ENCODE data around the gene RNF223. TPM values are rescaled to one million over a fixed set of nuclear protein-coding genes. Genes with fewer than 3 reads are reported as not detected.

The RNF223 gene
- total and polyA plus RNA-seq, 2 experiments from 2014 or later: not detected

DNA sequence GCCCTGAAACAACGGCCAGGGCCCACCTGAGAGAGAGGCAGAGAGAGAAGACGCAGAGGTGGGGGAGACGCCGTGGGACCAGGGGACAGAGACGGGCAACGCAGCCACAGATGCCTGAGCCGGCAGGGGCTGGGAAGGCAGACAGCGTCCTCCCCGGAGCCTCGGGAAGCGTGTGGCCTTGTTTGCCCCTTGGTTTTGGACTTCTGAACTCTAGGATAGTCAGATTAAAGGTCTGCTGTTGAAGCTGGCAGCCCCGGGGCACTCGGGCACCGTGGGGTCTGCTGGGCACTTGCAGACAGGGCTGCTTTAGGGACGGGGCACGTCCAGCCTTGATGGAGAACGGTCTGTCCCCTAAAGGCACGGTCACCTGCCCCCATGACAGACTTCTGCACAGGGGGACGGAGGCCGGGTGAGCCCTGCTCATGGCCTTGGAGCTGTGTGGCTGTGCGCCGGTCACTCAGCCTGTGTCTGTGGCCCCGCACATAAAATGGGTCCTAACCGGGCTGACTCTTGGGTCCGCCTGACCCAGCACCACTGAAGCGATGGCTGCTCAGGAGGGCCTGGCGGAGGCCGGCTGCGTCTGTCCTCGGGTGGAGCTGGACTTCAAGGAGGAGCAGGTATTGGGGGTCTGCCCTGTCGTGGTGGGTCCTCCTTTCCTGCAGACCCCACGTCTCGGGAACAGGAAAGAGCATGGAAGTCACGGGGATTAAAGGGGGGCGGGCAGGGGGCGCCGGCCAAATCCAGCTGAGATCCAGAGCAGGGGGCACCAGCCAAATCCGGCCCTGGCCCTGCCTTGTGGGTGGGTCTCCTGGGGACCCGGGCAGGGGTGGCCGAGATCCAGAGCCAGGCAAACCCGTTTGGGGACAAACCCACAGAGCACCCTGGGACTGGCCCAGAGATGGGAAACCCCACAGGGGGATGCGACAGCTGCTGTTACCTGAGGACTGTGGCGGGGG is 9.6 kb upstream of the RNF223 start:
- H3K9me2 ChIP-seq (ENCODE audit: insufficient read depth): no peaks in the 10 kb centered on the region
- H2AFZ ChIP-seq: no peak overlapping the region
- H3K4me1 ChIP-seq (ENCODE audit: insufficient read depth): no peaks in the 10 kb centered on the region
- no peak overlapping the region for H3K4me3 ChIP-seq
- H3K9me3 ChIP-seq (ENCODE audit: low read depth): no peaks in the 10 kb centered on the region
- in situ Hi-C loops (cut with MboI): no loop called here
- H3K9ac ChIP-seq: no peak overlapping the region
- H3K27me3 ChIP-seq (replicated peaks; ENCODE audit: insufficient read depth): no peaks in the 10 kb centered on the region
- no peaks in the 10 kb centered on the region for H3K79me2 ChIP-seq (ENCODE audit: insufficient read depth)
- H4K20me1 ChIP-seq (ENCODE audit: insufficient read depth): no peaks in the 10 kb centered on the region
- H3K4me2 ChIP-seq (ENCODE audit: unreplicated experiment): no peak overlapping the region
- DNase-seq: no peak
- no peaks in the 10 kb centered on the region for H3F3A ChIP-seq (ENCODE audit: insufficient read depth)
- WGBS, 2 experiments (ENCODE audit: low coverage in 1 of 2, low lambda C conversion rate in 2 of 2, missing lambda C conversion rate in 2 of 2): 89 to 91% methylated on average over 36 to 43 of the region's 43 CpGs
- no peak for TF ChIP-seq EZH2phosphoT487 (IDR thresholded peaks at IDR 0.05; ENCODE audit: insufficient read depth, low read depth)
- TF ChIP-seq EZH2 (IDR thresholded peaks at IDR 0.05; ENCODE audit: insufficient read depth, poor library complexity, severe bottlenecking): no peak
- no peaks in the 10 kb centered on the region for H3K36me3 ChIP-seq (ENCODE audit: low read depth)
- H3K27ac ChIP-seq: no peak overlapping the region

DNA sequence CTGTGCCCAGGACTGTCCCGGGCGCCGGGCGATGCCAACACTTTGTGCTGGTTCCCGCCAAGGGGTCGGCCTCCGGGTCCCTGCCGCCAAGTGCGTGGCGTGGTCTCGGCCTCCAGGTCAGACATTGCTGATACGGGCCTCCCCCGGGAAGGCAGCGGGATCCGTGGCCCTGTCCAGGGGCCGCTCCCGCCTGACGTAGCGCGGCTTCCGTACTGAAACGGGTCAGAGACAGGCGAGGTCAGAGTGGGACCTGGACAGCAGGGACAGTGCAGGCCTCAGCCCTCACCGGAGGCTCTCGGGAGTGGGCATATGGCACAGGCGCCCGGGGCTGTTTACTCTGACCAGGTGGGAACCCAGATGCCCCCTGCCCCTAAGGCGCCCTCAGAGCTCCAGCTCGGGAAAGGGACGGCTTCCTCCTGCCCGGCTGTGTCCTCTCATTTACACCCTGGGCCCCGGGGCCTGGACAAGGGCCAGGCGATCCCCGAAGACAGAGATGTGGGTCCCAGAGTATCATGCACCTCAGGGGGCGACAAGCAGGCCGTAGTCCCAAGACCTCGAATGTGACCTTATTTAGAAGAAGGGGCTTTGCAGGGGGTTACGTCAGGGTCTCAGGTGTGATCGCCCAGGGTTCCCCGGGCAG is 8.8 kb upstream of the RNF223 start:
- DNase-seq: no peak
- Histone ChIP-seq H3K9me3 (ENCODE audit: low read depth) (no peaks in the 10 kb centered on the region), H3K4me2 (ENCODE audit: unreplicated experiment) (no peak overlapping the region), H3K9ac (no peak overlapping the region), H2AFZ (no peak overlapping the region), H3K4me3 (no peak overlapping the region), H3K36me3 (ENCODE audit: low read depth) (no peaks in the 10 kb centered on the region), H3K27me3 (replicated peaks; ENCODE audit: insufficient read depth) (no peaks in the 10 kb centered on the region), H3K4me1 (ENCODE audit: insufficient read depth) (no peaks in the 10 kb centered on the region), H3F3A (ENCODE audit: insufficient read depth) (no peaks in the 10 kb centered on the region), H4K20me1 (ENCODE audit: insufficient read depth) (no peaks in the 10 kb centered on the region), H3K9me2 (ENCODE audit: insufficient read depth) (no peaks in the 10 kb centered on the region), H3K27ac (no peak overlapping the region), H3K79me2 (ENCODE audit: insufficient read depth) (no peaks in the 10 kb centered on the region)
- in situ Hi-C loops (cut with MboI): no loop called here
- TF ChIP-seq EZH2phosphoT487 (IDR thresholded peaks at IDR 0.05; ENCODE audit: insufficient read depth, low read depth) (no peak), EZH2 (IDR thresholded peaks at IDR 0.05; ENCODE audit: insufficient read depth, poor library complexity, severe bottlenecking) (no peak)
- WGBS, 2 experiments (ENCODE audit: low coverage in 1 of 2, low lambda C conversion rate in 2 of 2, missing lambda C conversion rate in 2 of 2): 93 to 96% methylated on average over 36 to 37 of the region's 40 CpGs

DNA sequence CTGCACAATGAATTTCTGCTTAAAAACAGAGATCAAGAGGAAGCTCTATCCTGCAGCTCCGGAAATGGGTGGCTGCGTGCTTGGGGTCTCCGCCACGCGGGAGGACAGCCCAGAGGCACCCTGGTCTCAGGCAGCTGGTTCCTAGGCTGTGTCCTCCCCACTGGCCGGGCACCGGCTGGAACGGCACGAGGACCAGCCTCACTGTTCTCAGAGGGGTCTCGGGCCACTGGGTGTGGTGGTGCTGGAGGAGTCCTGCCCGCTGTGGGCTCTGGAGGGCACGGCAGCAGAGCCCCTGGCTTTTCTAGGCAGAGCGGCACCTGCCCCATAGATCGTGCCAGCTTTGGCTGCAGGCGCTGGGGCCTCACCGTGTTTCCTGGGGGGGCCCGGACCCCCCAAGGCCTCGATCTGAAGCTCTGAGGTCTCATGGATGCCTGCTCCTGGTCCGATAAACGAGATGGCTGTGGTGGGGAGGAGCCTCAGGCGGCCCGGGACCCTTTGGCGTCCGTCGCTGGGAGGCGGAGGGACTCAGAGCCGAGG is 8.2 kb upstream of the RNF223 start:
- H3K4me2 ChIP-seq (ENCODE audit: unreplicated experiment): no peak overlapping the region
- no peak overlapping the region for H3K9ac ChIP-seq
- no peaks in the 10 kb centered on the region for H3K9me3 ChIP-seq (ENCODE audit: low read depth)
- H3K4me3 ChIP-seq: no peak overlapping the region
- H3K27me3 ChIP-seq (replicated peaks; ENCODE audit: insufficient read depth): no peaks in the 10 kb centered on the region
- no peak overlapping the region for H2AFZ ChIP-seq
- H3K27ac ChIP-seq: no peak overlapping the region
- H4K20me1 ChIP-seq (ENCODE audit: insufficient read depth): no peaks in the 10 kb centered on the region
- H3K79me2 ChIP-seq (ENCODE audit: insufficient read depth): no peaks in the 10 kb centered on the region
- H3K4me1 ChIP-seq (ENCODE audit: insufficient read depth): no peaks in the 10 kb centered on the region
- no peaks in the 10 kb centered on the region for H3K36me3 ChIP-seq (ENCODE audit: low read depth)
- no peak for DNase-seq
- H3K9me2 ChIP-seq (ENCODE audit: insufficient read depth): no peaks in the 10 kb centered on the region
- 89 to 96% methylated on average over 23 to 27 of the region's 27 CpGs for WGBS, 2 experiments (ENCODE audit: low coverage in 1 of 2, low lambda C conversion rate in 2 of 2, missing lambda C conversion rate in 2 of 2)
- no peak for TF ChIP-seq EZH2 (IDR thresholded peaks at IDR 0.05; ENCODE audit: insufficient read depth, poor library complexity, severe bottlenecking)
- TF ChIP-seq EZH2phosphoT487 (IDR thresholded peaks at IDR 0.05; ENCODE audit: insufficient read depth, low read depth): no peak
- no peaks in the 10 kb centered on the region for H3F3A ChIP-seq (ENCODE audit: insufficient read depth)
- in situ Hi-C loops (cut with MboI): no loop called here

DNA sequence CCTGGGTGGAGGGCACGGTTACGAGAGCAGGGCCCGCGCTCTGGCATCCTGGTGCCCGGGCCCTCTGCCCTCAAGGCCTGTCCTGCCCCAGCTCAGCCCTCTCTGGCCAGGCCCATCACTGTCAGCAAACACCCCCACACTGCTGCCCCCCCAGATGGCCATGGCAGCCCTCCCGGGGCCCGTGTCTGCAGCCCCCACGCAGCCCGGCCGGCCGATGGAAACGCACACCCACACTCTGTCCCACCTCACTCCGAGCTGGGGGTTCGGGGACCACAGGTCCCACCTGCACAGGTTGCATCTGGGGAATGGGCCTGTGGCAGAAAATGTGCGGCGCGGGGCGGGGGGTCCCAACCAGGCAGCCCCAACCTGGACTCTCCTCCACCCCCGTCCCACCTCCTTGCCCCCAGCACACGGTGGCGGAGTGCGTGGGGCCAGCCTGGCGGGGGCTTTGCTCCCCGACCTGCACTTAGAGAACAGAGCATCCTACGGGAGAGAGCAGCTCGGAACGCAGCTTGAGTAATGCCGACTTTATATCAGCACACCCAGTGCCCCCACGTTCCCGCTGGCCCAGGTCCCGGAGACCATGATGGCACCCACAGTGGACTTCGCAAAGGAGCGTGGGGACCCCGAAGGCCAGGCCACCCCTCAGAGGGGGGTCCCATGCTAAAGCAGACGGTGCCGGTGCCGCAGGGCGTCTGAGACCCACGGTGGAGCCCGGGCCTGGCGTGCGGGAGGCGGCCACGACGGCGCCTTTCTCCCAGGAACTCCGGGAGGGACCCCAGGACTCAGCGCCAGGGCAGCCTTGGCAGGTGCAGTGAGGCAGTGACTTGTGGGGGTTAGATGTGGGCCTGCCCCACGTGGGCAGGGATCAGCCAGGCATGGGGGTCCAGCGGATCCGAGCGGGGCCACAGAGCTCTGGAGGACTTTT is 7.5 kb upstream of the RNF223 start:
- DNase-seq: no peak
- H3K4me1 ChIP-seq (ENCODE audit: insufficient read depth): no peaks in the 10 kb centered on the region
- no peak overlapping the region for H3K27ac ChIP-seq

More for the DNA sequence above, 7.5 kb upstream of the RNF223 start:
- Histone ChIP-seq H3F3A (ENCODE audit: insufficient read depth) (no peaks in the 10 kb centered on the region), H4K20me1 (ENCODE audit: insufficient read depth) (no peaks in the 10 kb centered on the region), H3K4me3 (no peak overlapping the region), H3K9ac (no peak overlapping the region), H3K9me2 (ENCODE audit: insufficient read depth) (no peaks in the 10 kb centered on the region), H2AFZ (no peak overlapping the region), H3K36me3 (ENCODE audit: low read depth) (no peaks in the 10 kb centered on the region), H3K9me3 (ENCODE audit: low read depth) (no peaks in the 10 kb centered on the region), H3K27me3 (replicated peaks; ENCODE audit: insufficient read depth) (no peaks in the 10 kb centered on the region), H3K79me2 (ENCODE audit: insufficient read depth) (no peaks in the 10 kb centered on the region), H3K4me2 (ENCODE audit: unreplicated experiment) (no peak overlapping the region)
- TF ChIP-seq EZH2 (IDR thresholded peaks at IDR 0.05; ENCODE audit: insufficient read depth, poor library complexity, severe bottlenecking): no peak
- in situ Hi-C loops (cut with MboI): no loop called here
- 88 to 90% methylated on average over 33 to 51 of the region's 52 CpGs for WGBS, 2 experiments (ENCODE audit: low coverage in 1 of 2, low lambda C conversion rate in 2 of 2, missing lambda C conversion rate in 2 of 2)
